Inflammatory macrophage treated with lipopolysaccharide for 4 hours (primary cell): ENCODE data around the gene VEGFA.

Experiments
- DNase-seq: peaks from one replicate; pipeline ENCODE4 v3.0.0-alpha.2; 2020

VEGFA gene

DNA sequence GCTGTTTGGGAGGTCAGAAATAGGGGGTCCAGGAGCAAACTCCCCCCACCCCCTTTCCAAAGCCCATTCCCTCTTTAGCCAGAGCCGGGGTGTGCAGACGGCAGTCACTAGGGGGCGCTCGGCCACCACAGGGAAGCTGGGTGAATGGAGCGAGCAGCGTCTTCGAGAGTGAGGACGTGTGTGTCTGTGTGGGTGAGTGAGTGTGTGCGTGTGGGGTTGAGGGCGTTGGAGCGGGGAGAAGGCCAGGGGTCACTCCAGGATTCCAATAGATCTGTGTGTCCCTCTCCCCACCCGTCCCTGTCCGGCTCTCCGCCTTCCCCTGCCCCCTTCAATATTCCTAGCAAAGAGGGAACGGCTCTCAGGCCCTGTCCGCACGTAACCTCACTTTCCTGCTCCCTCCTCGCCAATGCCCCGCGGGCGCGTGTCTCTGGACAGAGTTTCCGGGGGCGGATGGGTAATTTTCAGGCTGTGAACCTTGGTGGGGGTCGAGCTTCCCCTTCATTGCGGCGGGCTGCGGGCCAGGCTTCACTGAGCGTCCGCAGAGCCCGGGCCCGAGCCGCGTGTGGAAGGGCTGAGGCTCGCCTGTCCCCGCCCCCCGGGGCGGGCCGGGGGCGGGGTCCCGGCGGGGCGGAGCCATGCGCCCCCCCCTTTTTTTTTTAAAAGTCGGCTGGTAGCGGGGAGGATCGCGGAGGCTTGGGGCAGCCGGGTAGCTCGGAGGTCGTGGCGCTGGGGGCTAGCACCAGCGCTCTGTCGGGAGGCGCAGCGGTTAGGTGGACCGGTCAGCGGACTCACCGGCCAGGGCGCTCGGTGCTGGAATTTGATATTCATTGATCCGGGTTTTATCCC, at the start of gene VEGFA:
Gene VEGFA, plus strand, starts transcription at position 686 of the 846 bp plus-strand sequence.
- DNase-seq, result peak; percentile 80

DNA sequence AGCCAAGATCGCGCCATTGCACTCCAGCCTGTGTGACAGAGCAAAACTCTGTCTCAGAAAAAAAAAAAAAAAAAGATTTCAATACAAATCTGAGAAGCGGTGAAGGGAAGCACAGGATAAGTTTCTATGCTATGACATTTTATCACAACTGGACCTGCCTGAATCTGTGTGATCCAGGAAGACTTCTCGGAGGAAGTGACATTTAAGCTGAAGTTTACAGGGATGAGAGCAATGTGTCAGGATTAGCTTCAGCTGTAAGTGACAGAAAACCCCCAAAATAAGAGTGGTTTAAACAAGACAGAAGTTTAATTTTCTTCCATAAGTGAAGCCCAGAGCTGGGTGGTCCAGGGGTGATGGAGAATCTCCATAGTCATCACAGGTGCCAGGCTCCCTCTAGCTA, 49.0 kb upstream of the VEGFA start:
- no peak for DNase-seq

DNA sequence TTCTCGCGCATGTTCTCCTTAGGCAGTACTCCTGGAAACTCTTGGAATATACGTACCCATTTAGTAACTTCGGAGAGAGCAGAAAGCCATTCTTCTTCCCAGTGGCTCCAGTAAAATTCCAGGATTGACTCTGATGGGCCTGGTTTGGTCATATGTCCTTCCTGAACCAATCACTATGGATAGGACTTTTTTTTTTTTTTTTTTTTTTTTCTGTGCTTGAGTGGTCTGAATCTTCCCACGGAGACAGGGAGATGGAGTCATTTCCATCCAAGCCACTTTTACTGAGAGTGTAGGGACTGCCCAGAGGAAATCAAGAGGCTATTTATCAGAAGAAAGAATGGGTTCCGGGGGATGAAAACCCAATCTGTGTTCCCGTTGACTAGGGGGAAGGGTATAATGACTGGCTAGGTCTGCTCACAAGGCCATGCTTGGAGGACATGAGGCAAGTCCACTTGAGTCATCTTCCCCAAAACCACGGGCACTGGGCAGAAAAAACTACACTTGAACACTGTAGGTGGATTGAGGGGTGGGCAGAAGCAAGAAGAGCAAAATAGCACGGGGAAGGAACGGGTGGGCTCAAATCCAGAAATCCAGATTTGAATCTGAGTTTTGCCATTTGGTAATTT, 47.0 kb upstream of the VEGFA start:
- peak; percentile 81 for DNase-seq

DNA sequence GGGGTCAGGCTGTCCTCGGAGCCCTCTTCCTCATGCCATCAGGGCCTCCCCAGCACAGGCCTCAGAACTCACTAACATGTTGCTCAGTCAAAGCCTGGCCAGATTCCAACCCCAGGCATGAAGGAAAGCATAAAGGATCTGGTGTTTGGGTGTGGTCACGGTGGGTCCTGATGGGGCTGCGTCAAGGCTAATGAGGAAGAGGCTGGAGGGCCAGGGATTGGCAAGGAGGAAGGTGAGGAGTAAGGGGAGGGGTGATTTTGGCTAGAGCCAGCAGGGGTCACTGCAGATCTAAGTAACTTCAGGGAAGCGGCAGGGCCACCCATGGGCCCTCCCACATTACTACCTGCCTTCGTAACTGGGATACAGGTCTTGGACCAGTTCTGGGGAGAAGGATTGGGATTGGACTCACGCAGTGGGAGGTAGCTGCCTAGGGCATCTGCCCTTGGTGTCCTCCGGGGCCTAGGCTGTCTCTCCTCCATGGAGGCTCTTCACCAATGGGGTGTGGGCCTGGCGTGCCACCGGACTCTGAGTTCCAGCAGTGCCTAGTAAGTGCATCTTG, 46.2 kb upstream of the VEGFA start:
- DNase-seq, result peak; percentile 62

DNA sequence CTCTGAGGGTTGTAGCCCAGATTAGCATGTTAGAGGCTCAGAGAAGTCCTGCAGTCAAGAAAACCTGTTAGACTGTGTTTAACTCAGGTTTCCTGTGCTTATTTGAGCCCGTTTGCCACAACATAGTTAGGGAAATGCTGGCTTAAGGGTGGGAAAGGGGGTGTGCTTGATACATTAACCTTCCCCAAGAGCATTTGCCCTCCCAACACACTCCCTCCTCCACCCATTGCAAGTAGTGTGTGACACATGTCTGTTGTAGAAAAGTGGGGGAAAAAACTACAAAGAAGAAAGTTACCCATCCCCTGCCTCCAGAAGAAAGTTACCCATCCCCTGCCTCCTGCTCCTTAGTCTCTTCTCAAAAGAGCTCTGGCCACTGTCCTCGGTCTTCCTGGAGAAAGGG, 45.7 kb upstream of the VEGFA start:
- no peak for DNase-seq

DNA sequence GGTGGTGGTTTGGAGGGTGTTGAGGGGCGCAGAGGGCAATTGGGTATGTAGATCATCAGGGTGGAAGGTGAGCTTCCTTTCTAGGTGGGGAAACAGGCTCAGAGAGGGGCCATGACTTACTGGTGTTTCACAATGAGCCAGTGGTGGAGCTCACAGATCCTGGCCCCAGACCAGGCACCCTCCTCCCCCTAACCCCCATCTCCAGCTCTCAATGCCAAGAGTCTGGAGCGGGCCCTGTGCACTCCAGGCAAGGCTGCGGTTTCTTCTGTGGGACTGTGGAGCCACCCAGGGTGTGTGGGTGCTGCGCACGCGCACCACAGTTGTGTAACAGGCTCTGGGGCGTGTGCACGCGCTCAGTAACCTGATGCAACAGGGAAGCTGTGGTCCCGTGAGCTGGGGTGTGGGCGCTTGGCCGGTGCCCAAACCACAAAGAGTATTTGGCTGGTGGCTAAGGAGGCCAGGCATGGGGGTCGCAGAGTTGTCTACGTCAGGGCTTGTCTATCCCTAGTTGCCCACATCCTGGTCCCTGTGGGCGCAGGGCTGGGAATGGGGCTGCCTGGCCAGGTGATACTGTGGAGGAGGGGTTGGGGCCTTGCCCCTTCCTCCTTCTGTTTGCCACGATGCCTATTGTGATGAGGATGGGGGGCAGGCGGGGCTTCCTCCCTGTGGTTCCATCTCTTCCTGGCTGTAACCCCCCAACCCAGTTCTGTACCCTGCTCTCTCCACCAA, 44.9 kb upstream of the VEGFA start:
- DNase-seq, result peak; percentile 96

DNA sequence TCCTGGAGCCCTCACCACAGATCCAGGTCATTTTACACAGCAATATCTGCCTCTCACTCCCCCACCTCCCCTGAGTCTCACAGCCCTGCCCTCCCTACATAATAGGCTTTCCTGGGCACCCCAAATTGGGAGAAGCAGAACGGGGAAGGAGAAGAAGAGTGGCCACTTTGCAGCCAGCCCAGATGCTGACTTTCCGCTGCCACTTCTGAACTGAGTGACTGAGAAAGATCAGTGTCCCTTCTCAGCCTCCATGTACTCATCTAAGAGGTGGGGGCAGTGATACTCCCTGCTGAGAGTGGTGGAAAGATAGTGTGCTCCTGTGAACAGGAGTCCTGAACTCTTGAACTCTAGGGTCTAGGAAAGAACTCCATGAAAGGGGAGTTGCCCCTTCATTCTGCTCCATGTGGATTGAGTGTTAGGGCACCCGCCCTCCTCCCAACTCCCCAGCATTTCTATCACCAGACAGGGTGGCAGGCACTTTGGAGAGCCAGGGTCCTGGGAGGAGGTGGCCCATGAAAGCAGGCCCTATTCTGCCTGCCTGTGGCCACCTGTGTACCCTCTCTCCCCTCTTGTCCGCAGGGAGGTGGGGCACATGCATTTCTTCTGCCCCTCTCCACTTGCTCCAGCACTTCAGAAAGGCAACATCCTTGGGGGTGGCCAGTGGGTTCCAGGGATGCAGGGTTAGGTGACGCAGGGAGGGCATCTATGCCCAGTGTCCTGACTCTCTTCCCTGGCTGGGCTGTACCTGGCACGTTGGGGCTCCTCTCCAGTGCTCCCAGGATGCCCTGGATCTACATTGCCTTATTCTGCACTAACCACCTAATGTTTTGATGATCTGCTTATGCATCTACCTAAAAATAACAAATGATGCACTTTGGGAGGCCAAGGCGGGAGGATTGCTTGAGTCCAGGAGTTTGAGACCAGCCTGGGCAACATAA, 44.1 kb upstream of the VEGFA start:
- no peak for DNase-seq

DNA sequence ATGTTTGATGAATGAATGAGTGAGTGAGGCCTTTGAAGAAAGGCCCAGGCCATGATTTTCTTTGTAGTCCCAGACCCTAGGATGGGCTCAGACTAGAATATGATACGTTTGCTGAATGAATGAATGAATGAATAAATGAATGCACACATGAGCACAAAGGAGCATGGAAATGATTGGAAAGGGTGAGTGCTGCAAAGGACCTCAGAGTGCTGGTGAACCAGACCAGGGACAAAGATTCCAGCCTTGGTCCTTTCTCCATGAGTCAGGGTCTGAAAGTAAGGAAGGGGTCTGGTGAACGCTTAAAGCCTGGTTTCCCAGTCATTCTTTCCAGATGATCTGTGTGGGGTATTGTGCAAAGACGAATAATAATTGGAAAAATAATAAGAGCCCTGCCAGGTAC, 42.4 kb upstream of the VEGFA start:
- DNase-seq, result no peak

DNA sequence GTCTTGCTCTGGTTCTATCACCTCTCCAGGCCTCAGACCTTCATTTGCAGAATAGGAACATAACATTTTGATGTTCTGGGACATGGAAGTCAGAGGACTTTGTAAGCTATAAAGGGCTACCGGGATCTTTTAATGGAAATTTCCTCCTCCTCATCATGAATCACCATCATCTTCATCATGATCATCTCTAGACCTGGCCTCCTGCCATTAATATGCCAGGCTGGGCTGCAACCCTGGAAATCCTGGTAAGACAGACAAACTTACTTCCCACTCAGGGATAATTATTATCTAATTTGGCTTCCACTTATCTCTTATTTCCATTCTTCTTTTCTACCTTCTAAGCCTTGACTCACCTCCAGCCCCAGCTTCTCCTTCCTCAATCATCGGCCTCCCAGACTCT, 41.4 kb upstream of the VEGFA start:
- no peak for DNase-seq

DNA sequence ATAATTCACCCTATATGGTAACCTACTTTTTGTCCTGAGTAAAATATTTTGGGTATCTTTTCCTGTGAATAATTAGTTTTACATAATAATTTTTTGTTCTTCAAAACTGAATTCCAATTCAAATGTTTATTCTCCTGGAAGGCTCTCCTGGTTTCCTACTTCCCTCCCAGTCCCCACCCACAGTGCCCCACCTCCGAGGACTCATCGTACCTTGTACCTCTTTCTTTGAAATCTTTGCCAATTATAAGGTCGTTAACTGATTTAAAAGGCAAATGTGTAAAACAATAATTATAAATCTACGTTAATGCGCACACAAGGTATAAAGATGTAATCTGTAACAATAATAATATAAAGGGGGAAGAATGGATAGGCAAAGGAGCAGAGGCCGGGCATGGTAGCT, 40.5 kb upstream of the VEGFA start:
- no peak for DNase-seq

DNA sequence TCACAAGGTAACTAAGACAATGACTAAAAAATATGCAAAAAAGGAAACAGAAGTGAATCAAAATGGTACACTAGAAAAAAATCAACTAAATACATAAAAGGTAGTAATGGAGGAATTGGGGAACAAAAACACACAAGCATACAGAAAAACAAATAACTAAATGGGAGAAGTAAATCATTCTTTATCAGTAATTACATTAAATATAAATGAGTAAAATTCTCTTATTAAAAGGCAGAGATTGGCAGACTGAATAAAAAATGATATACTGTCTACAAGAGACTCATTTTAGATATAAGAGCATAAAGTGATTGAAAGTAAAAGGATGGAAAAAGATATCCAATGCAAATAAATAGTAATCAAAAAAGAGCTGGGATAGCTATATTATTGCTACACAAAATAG, 39.4 kb upstream of the VEGFA start:
- no peak for DNase-seq

DNA sequence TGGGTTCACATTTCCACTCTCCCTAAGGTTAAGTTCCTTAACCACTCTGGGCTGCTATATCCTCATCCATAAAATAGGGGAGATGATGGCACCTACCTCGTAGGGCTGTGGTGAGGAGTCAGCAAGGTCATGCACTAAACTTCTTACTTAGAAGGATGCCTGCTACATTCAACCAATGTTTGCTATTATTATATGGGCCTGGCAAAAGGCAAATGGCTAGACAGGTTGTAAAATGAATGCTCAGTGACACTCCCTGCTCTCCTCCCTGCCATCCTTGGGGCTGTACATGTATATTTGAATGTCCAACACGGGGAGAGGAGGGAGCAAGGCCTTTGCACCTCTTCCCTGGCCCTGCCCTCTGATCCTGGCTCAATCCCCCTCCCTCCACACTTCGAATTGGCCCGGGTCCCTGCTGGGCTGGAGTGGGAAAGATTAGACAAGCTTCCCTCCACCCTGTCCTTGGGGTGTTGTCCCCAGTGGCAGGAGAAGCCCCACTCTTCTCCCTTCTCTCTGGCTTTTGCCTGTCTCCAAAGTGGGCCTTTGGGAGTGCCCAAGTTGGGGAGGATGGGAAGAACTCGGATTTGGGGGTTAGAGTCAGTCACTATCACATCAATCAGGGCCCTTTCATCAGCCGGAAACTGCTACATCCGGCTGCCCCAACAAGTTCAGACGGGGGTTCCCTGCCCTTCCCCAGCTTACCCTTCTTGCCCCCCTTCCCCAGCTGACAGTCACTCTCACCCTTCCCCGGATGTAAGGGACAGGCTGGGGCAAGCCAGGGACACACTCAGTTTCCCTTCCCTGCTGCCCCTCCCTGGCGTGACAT, 36.3 kb upstream of the VEGFA start:
- DNase-seq, result no peak

DNA sequence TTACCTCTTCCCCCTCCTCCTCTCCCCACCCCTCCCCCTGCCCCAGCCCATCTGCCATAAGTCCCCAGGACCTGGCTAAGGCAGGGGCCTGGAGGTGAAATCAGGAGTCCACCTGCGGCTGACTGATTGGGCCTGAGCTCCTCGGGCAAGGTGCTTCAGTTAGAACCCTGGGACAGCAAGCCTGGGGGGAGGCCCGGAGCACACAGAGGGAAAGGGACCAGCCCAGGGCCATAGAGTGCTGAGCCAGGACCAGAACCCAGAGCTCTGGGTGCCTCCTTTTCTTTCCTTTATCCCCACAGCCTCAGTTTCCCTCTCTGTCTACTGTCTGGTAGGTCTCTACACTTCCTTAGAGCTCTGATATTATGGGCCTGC, 35.7 kb upstream of the VEGFA start:
- DNase-seq, result no peak

DNA sequence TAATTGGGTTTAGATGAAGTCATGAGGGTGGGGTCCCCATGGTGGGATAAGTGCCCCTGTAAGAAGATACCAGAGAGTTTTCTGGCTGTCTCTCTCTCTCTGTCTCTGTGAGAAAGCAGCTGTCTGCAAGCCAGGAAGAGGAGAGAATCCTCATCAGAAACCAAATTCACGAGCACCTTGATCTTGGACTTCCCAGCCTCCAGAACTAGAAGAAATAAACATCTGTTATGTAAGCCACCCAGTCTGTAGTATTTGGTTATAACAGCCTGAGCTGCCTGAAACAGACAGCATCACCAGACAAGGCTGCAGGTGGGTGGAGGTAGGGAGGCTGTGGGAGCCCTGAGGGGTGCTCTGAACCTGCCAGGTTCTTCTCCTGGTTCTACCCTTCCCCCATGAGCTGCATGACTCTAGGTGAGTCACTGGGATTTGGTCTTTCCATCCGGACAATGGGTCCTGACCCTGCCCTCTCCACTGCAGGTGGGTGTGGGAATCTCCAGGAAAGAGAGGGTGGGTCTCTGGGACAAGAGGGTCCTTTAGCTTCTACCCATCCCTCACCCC, 34.3 kb upstream of the VEGFA start:
- no peak for DNase-seq

DNA sequence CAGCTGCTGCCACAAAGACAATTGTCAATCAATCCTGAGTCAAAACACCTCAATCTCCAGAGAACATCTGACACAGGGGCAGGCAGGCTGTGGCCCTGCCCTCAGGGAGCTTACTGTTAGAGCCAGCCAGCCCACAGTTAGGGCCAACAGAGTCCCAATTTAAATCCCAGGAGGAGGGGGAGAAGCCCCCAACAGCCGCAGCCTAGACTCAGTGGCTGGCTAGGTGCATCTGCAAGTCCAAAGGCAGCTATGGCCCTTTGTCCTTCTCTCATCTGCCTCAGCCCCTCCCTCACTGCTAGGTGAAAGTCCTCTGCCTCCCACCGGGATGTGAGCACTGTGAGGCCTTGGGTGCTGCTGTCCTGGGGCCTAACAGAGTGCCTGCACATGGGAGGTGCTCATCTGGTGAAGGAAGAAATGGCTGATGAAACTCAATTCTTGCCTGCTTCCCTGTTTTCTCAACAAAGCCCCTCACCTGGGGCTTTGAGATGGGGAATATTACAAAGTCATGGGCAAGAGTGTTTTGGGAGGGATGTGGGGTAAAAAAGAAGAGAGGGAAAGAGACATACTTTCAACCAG, 33.7 kb upstream of the VEGFA start:
- DNase-seq, result no peak

DNA sequence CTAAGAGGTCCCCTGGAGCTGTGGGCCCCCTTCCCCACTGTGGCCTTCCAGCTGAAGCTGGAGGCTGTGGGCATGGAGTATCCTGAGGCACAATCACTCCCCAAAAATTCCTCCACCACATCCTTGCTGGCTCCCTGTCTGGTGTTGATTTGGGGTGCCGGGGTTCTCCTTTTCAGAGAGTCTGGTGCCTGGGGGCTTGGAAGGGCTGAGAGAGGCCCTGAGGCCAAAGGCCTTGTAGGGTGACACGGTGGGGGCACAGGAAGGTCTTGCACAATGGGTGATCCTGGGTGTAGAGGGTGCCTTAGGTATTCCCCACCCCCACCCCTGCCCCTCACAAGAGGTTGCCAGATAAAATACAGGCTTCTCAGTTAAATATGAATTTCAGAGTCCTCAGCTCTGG, 33.2 kb upstream of the VEGFA start:
- DNase-seq, result no peak

DNA sequence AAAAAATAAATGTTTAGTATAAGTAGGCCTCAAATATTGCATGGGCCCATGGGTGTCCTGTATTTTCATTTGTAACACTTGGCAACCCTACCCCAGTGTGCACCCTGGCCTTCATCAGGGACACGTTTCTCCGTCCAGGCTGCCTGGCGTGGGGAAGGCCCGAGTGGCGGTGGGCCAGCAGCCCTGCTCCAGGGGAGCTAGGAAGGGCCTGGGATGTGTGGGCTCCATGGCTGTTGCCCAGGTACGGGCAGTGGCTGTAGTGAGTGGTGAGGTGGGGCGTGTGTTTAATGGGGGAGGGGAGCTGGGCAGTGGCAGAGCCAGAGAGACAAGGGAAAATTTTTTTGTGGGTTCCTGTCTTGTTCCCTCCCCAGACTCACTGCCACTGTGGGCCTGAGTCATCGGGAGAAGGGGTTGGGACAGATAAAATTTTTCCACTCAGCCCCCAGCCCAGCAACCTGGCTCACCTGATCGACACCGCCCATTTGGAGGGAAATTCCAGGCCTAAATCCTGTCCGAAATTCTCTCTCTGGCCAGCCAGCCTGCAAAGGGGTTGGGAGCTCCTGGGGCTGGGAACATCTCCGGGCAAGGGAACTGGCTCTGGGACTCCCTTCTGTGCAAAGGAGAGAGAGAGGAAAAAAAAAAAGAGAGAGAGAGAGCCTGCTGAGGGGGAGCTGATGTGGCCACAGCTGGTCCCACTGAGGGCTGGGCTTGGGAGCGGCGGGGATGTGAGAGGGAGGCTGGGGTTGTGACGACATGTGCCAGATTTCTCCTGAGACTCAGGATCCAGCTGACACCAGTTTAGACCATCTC, 32.5 kb upstream of the VEGFA start:
- no peak for DNase-seq

DNA sequence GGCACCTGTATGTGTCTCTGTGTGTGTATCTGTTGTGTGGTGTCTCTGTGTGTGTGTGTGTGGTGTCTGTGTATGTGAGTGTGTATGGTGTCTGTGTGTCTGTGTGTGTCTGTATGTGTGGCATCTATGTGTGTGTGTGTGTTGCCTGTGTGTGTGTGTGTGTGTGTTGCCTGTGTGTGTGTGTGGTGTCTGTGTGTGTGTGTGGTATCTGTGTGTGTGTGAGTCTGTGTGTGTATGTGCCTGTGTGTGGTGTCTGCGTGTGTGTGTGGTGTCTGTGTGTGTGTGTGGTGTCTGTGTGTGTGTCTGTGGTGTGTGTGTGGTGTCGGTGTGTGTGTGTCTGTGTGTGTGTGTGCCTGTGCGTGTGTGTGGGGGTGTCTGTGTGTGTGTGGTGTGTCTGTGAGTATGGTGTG, 31.7 kb upstream of the VEGFA start:
- DNase-seq, result no peak

DNA sequence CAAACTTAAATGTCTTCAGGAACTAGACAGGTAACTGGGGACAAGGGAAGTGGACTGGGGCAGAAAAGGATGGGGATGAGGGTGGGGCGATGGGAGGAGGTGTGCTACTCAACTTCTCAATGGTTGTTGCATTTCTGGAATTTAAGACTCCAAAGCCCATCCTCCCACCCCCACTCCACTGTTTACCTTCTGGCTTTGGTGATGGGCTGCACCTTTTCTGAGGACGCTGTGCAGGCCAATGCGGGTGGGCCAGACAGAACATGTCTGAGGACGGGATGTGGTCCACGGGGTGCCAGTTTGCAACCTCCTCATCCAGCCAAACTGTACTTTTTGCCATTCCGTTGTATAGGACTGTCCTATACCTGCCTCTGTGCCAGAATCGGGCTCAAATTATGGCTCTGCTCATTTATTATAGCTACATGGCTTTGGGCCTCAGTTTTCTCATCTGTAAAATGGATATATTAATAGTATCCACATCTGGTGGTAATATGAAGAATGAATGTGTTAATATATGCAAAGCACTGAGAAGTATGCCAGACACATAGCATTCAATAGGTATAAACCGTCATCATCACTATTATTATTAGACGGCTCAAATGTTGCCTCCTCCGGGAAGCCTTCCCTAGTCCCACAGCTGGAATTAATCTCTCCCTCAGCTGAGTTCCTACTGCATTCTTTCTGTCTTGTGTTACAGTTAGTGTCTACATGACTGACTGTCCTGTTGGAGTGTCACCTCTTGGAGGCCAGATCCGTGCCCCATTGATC, 31.0 kb upstream of the VEGFA start:
- DNase-seq, result no peak
